B cell (primary cell): ENCODE measurements around the gene BNC2. TPM values are rescaled to one million over a fixed set of nuclear protein-coding genes. Genes with fewer than 3 reads are reported as not detected.

Source experiments
- ATAC-seq: fragments of 200-7000 bp; cut with Tn5 transposase; one replicate; pipeline ENCODE4 v1.10.0; 2021; ENCODE audit warnings: low read depth, mild to moderate bottlenecking, moderate number of reproducible peaks, moderate library complexity
- CTCF ChIA-PET: fragments of 350-600 bp; sonication (Branson Sonifier 250); formaldehyde crosslinking; loops from one replicate; lab custom pipeline; 2021; ENCODE audit warnings: antibody characterized with exemption, inconsistent platforms; lab: Charles Lee
- POLR2A ChIA-PET: fragments of 350-600 bp; sonication (Branson Sonifier 250); formaldehyde crosslinking; loops from one replicate; lab custom pipeline; 2021; ENCODE audit warnings: antibody characterized with exemption; lab: Charles Lee
- DNase-seq: peaks from one replicate; pipeline ENCODE4 v3.0.0; 2013
- H2AFZ ChIP-seq: 2 replicates; pipeline ENCODE4 v1.6.1; 2012; ENCODE audit warnings: mild to moderate bottlenecking, low read depth, low read length; ENCODE audit not compliant: insufficient read depth, poor library complexity, severe bottlenecking
- H3K27ac ChIP-seq, 2 donors: 1 replicate in 1 of 2; 2 replicates in 1 of 2; pipeline ENCODE4 v1.5.1; 2012 to 2013; ENCODE audit warnings: low read length in 2 of 2, mild to moderate bottlenecking in 2 of 2, moderate library complexity in 1 of 2
- H3K27me3 ChIP-seq, 4 experiments: fragments of 200-600 bp in 1 of 4; sonication (generic) in 1 of 4; replicated peaks in 1 of 4; 1 replicate in 2 of 4; 2 replicates in 2 of 4; pipeline versions ENCODE4 v1.6.1 to v1.7.0; 2013 to 2016; ENCODE audit warnings: low read length in 3 of 4, mild to moderate bottlenecking in 2 of 4, mixed read lengths in 1 of 4, moderate library complexity in 1 of 4; ENCODE audit not compliant: insufficient read depth in 4 of 4, control insufficient read depth in 3 of 4; ENCODE audit errors: control extremely low read depth in 1 of 4
- H3K36me3 ChIP-seq, 2 experiments: replicated peaks in 1 of 2; 1 replicate in 1 of 2; 2 replicates in 1 of 2; pipeline versions ENCODE4 v1.6.1 to v1.7.1; 2013; ENCODE audit warnings: low read length in 1 of 2; ENCODE audit not compliant: insufficient read depth in 2 of 2, control insufficient read depth in 1 of 2; ENCODE audit errors: control extremely low read depth in 1 of 2, extremely low read depth in 1 of 2
- H3K4me1 ChIP-seq, 2 donors: fragments of 200-600 bp in 1 of 2; sonication (generic) in 1 of 2; 1 replicate in 1 of 2; 2 replicates in 1 of 2; pipeline versions ENCODE4 v1.5.1 to v1.6.1; 2013 to 2017; ENCODE audit warnings: low read length in 2 of 2; ENCODE audit not compliant: control insufficient read depth in 2 of 2, insufficient read depth in 2 of 2
- H3K4me2 ChIP-seq: replicated peaks from 2 replicates; pipeline ENCODE3; 2012; ENCODE audit warnings: mild to moderate bottlenecking, low read depth, low read length; ENCODE audit not compliant: poor library complexity, severe bottlenecking
- H3K4me3 ChIP-seq, 5 experiments: fragments of 200-600 bp in 1 of 5; sonication (generic) in 1 of 5; 1 replicate in 3 of 5; 2 replicates in 2 of 5; pipeline versions ENCODE4 v1.5.1 to v1.7.0; 2011 to 2016; ENCODE audit warnings: low read length in 4 of 5, mild to moderate bottlenecking in 4 of 5, low read depth in 2 of 5, control low read depth in 1 of 5, moderate library complexity in 1 of 5; ENCODE audit not compliant: insufficient read depth in 1 of 5; ENCODE audit errors: control extremely low read depth in 1 of 5, extremely low read depth in 1 of 5
- H3K79me2 ChIP-seq: fragments of 200-600 bp; sonication (generic); one replicate; pipeline ENCODE4 v1.6.0; 2016; ENCODE audit warnings: low read length; ENCODE audit not compliant: control insufficient read depth, insufficient read depth
- H3K9ac ChIP-seq: fragments of 200-600 bp; sonication (generic); 2 replicates; pipeline ENCODE4 v1.6.1; 2017; ENCODE audit warnings: mild to moderate bottlenecking, low read length, moderate library complexity
- H3K9me3 ChIP-seq, 3 donors: one replicate each; pipeline versions ENCODE4 v1.6.1 to v1.7.1; 2013; ENCODE audit warnings: low read length in 2 of 3; ENCODE audit not compliant: control insufficient read depth in 2 of 3, insufficient read depth in 1 of 3; ENCODE audit errors: control extremely low read depth in 1 of 3
- H4K20me1 ChIP-seq: 2 replicates; pipeline ENCODE4 v1.6.0; 2012; ENCODE audit warnings: mild to moderate bottlenecking, low read length; ENCODE audit not compliant: insufficient read depth, control insufficient read depth, poor library complexity, severe bottlenecking
- H3K27ac Mint-ChIP-seq: one replicate; pipeline ENCODE4 v1.8.0; 2021; ENCODE audit warnings: mixed read lengths
- H3K27me3 Mint-ChIP-seq: one replicate; pipeline ENCODE4 v1.8.0; 2021; ENCODE audit warnings: mixed read lengths
- H3K4me1 Mint-ChIP-seq: one replicate; pipeline ENCODE4 v1.8.0; 2021; ENCODE audit warnings: mixed read lengths
- H3K4me3 Mint-ChIP-seq: one replicate; pipeline ENCODE4 v1.8.0; 2021; ENCODE audit warnings: mixed read lengths
- H3K9me3 Mint-ChIP-seq: one replicate; pipeline ENCODE4 v1.8.0; 2022; ENCODE audit warnings: mixed read lengths; ENCODE audit not compliant: insufficient read depth
- EZH2 ChIP-seq: IDR thresholded peaks from 2 replicates; pipeline ENCODE4 v1.6.1; 2012; ENCODE audit warnings: borderline replicate concordance, low read depth, mild to moderate bottlenecking, moderate library complexity, low read length; ENCODE audit not compliant: insufficient read depth, poor library complexity, severe bottlenecking
- WGBS: methylation state at CpG from one replicate; pipeline ENCODE4 v1.1.5; 2013; ENCODE audit warnings: missing lambda C conversion rate; ENCODE audit not compliant: insufficient coverage; 5-methylcytosine and 5-hydroxymethylcytosine counted together
- intact Hi-C: fragments of 100-400 bp; cut with micrococcal nuclease; formaldehyde crosslinking; loops from one replicate; pipeline ENCODE4 v1.10.0; 2022
- polyA plus RNA-seq: library from polyadenylated mRNA; depleted of rRNA; stranded (reverse); fragments of >200 nt; gene quantifications from 2 replicates; pipeline ENCODE4 v1.2.3, GENCODE V29; 2012
- total RNA-seq, 2 donors: library from RNA; stranded (reverse); fragments of 120-200 nt in 1 of 2; gene quantifications; 1 replicate in 1 of 2; 2 replicates in 1 of 2; pipeline versions ENCODE4 v1.2.3 to v1.2.4, GENCODE V29; 2013 to 2022
- TF ChIP-seq, protein P1 (sequence below): fragments of 200-600 bp; IDR thresholded peaks from one replicate; pipeline ENCODE4 v1.8.0; 2022; ENCODE audit warnings: antibody characterized with exemption, mild to moderate bottlenecking

Gene BNC2
- total and polyA plus RNA-seq, 2 donors (not counting 1 experiment from before 2014, with no cell fraction given): 0.01 TPM; not detected in 1

DNA sequence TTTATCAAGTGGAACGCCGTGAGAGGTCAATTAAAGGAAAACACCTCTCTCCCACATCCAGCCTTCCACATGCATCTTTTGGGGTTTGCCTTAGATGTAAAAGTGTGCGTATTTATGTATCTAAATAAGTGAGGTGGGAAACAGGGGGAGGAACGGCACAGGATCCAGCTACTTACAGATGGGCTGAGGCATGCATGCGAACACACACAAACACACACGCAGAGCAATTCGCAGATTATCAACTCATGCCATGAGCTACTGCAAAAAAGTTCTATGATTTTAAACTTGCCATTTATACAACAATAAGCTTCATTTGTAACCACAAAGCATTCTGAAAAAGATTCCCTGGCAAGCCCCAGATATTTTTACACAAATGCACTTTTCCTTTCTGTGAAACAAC is 242.1 kb downstream of the BNC2 start:
- H3K4me1 Mint-ChIP-seq: no peaks in the 10 kb centered on the region
- Histone ChIP-seq H3K79me2 (no peaks in the 10 kb centered on the region), H3K27me3 (no peaks in the 10 kb centered on the region), H3K27ac (no peak overlapping the region), H3K9ac (no peak overlapping the region), H3K36me3 (no peaks in the 10 kb centered on the region), H4K20me1 (no peaks in the 10 kb centered on the region), H2AFZ (no peak overlapping the region), H3K4me1 (no peaks in the 10 kb centered on the region), H3K9me3 (no peaks in the 10 kb centered on the region), H3K4me2 (no peak overlapping the region), H3K4me3 (no peak overlapping the region)
- peaks cover 2% of the 10 kb centered on the region for H3K9me3 Mint-ChIP-seq
- ChIA-PET CTCF (no interaction called here), POLR2A (no interaction called here)
- H3K4me3 Mint-ChIP-seq: no peak overlapping the region
- intact Hi-C loops: no loop called here
- no peak for TF ChIP-seq EZH2
- TF ChIP-seq, protein P1, sequence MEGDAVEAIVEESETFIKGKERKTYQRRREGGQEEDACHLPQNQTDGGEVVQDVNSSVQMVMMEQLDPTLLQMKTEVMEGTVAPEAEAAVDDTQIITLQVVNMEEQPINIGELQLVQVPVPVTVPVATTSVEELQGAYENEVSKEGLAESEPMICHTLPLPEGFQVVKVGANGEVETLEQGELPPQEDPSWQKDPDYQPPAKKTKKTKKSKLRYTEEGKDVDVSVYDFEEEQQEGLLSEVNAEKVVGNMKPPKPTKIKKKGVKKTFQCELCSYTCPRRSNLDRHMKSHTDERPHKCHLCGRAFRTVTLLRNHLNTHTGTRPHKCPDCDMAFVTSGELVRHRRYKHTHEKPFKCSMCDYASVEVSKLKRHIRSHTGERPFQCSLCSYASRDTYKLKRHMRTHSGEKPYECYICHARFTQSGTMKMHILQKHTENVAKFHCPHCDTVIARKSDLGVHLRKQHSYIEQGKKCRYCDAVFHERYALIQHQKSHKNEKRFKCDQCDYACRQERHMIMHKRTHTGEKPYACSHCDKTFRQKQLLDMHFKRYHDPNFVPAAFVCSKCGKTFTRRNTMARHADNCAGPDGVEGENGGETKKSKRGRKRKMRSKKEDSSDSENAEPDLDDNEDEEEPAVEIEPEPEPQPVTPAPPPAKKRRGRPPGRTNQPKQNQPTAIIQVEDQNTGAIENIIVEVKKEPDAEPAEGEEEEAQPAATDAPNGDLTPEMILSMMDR: no peak
- H3K27me3 Mint-ChIP-seq: no peaks in the 10 kb centered on the region
- 100% methylated on average over 3 of the region's 7 CpGs for WGBS
- H3K27ac Mint-ChIP-seq: no peak overlapping the region
- DNase-seq: no peak
- no peak for ATAC-seq

DNA sequence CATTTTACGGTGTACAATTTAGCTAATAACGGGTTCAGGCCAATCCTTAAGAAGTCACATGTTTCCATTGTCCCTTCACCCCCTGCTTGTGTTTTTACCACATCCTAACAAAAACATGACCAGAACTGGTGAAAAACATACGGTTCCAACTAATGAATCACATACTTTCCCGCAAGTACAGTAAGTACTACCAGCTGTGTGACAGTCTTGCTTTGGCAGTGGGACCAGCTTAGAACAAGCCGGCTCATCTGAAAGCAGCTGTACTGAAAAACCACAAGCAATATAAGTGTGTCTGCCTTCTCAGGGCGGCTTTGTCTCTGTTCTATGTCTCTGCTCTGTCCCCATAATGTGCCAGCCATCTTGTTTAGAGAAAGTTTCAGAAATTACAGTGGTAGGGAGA is 242.5 kb downstream of the BNC2 start:
- ChIA-PET POLR2A (no interaction called here), CTCF (no interaction called here)
- Mint-ChIP-seq H3K4me3 (no peak overlapping the region), H3K27me3 (no peaks in the 10 kb centered on the region), H3K9me3 (peaks cover 2% of the 10 kb centered on the region), H3K4me1 (no peaks in the 10 kb centered on the region), H3K27ac (no peak overlapping the region)
- TF ChIP-seq, protein P1: no peak
- no peak for TF ChIP-seq EZH2
- Histone ChIP-seq H2AFZ (no peak overlapping the region), H3K36me3 (no peaks in the 10 kb centered on the region), H4K20me1 (no peaks in the 10 kb centered on the region), H3K4me2 (no peak overlapping the region), H3K4me1 (no peaks in the 10 kb centered on the region), H3K4me3 (no peak overlapping the region), H3K27ac (no peak overlapping the region), H3K9me3 (no peaks in the 10 kb centered on the region), H3K9ac (no peak overlapping the region), H3K79me2 (no peaks in the 10 kb centered on the region), H3K27me3 (no peaks in the 10 kb centered on the region)
- DNase-seq: no peak
- 87% methylated on average over 4 of the region's 6 CpGs for WGBS
- intact Hi-C loops: no loop called here
- no peak for ATAC-seq
